ENCODE data around the gene PDE10A. TPM values are rescaled to one million over a fixed set of nuclear protein-coding genes. Genes with fewer than 3 reads are reported as not detected.

Gene PDE10A
- total and polyA plus RNA-seq, 9 of the 15 experiments (the other 6 are each of a cell fraction or from before 2014, with no cell fraction given), result 0.04 TPM; not detected in 8

DNA sequence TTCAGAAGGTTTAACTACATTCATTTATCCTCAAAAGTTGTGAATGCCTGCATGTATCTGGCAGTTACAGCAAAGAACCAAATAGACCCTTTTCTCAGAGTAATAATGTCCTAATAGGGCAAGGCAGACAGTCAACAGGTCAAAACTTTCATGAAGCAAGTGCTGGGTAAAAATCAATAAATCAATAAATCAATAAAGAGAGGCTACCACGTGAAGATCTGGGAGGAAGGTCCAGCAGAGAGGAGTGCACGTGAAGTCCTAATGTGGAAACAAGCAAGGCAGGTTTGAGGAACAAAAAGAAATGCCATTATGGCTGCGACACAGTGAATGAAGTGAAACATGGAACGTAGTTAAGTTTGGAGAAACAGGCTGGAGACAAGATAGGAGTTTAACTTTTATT is 317.3 kb downstream of the PDE10A start (continued):
- TF ChIP-seq, protein P1, sequence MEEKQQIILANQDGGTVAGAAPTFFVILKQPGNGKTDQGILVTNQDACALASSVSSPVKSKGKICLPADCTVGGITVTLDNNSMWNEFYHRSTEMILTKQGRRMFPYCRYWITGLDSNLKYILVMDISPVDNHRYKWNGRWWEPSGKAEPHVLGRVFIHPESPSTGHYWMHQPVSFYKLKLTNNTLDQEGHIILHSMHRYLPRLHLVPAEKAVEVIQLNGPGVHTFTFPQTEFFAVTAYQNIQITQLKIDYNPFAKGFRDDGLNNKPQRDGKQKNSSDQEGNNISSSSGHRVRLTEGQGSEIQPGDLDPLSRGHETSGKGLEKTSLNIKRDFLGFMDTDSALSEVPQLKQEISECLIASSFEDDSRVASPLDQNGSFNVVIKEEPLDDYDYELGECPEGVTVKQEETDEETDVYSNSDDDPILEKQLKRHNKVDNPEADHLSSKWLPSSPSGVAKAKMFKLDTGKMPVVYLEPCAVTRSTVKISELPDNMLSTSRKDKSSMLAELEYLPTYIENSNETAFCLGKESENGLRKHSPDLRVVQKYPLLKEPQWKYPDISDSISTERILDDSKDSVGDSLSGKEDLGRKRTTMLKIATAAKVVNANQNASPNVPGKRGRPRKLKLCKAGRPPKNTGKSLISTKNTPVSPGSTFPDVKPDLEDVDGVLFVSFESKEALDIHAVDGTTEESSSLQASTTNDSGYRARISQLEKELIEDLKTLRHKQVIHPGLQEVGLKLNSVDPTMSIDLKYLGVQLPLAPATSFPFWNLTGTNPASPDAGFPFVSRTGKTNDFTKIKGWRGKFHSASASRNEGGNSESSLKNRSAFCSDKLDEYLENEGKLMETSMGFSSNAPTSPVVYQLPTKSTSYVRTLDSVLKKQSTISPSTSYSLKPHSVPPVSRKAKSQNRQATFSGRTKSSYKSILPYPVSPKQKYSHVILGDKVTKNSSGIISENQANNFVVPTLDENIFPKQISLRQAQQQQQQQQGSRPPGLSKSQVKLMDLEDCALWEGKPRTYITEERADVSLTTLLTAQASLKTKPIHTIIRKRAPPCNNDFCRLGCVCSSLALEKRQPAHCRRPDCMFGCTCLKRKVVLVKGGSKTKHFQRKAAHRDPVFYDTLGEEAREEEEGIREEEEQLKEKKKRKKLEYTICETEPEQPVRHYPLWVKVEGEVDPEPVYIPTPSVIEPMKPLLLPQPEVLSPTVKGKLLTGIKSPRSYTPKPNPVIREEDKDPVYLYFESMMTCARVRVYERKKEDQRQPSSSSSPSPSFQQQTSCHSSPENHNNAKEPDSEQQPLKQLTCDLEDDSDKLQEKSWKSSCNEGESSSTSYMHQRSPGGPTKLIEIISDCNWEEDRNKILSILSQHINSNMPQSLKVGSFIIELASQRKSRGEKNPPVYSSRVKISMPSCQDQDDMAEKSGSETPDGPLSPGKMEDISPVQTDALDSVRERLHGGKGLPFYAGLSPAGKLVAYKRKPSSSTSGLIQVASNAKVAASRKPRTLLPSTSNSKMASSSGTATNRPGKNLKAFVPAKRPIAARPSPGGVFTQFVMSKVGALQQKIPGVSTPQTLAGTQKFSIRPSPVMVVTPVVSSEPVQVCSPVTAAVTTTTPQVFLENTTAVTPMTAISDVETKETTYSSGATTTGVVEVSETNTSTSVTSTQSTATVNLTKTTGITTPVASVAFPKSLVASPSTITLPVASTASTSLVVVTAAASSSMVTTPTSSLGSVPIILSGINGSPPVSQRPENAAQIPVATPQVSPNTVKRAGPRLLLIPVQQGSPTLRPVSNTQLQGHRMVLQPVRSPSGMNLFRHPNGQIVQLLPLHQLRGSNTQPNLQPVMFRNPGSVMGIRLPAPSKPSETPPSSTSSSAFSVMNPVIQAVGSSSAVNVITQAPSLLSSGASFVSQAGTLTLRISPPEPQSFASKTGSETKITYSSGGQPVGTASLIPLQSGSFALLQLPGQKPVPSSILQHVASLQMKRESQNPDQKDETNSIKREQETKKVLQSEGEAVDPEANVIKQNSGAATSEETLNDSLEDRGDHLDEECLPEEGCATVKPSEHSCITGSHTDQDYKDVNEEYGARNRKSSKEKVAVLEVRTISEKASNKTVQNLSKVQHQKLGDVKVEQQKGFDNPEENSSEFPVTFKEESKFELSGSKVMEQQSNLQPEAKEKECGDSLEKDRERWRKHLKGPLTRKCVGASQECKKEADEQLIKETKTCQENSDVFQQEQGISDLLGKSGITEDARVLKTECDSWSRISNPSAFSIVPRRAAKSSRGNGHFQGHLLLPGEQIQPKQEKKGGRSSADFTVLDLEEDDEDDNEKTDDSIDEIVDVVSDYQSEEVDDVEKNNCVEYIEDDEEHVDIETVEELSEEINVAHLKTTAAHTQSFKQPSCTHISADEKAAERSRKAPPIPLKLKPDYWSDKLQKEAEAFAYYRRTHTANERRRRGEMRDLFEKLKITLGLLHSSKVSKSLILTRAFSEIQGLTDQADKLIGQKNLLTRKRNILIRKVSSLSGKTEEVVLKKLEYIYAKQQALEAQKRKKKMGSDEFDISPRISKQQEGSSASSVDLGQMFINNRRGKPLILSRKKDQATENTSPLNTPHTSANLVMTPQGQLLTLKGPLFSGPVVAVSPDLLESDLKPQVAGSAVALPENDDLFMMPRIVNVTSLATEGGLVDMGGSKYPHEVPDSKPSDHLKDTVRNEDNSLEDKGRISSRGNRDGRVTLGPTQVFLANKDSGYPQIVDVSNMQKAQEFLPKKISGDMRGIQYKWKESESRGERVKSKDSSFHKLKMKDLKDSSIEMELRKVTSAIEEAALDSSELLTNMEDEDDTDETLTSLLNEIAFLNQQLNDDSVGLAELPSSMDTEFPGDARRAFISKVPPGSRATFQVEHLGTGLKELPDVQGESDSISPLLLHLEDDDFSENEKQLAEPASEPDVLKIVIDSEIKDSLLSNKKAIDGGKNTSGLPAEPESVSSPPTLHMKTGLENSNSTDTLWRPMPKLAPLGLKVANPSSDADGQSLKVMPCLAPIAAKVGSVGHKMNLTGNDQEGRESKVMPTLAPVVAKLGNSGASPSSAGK (IDR thresholded peaks at IDR 0.05), result no peak
- TF ChIP-seq RBM25 (IDR thresholded peaks at IDR 0.05; ENCODE audit: low read depth, low read length, severe bottlenecking), result no peak
